Measurements from ENCODE around the gene SMIM43. TPM values are rescaled to one million over a fixed set of nuclear protein-coding genes. Genes with fewer than 3 reads are reported as not detected.
A peak's percentile ranks its signal among the peaks of the same experiment; 100 is the strongest.

The SMIM43 gene
- total and polyA plus RNA-seq, 9 of the 15 experiments (the other 6 are each of a cell fraction or from before 2014, with no cell fraction given): not detected

- no peak for TF ChIP-seq ZNF740 (CRISPR knock-in tag; IDR thresholded peaks at IDR 0.05)
- TF ChIP-seq ZNF740 (tag; IDR thresholded peaks at IDR 0.05): no peak
- TF ChIP-seq NCOA1 (IDR thresholded peaks at IDR 0.05; ENCODE audit: low read depth): peak; percentile 68; the same call in 1 of the 2 replicates
- TF ChIP-seq THAP12 (CRISPR knock-in tag; IDR thresholded peaks at IDR 0.05): no peak
- peak; percentile 59; the same call in 1 of the 2 replicates for TF ChIP-seq CREB1 (IDR thresholded peaks at IDR 0.05)
- TF ChIP-seq CREB1 (CRISPR knock-in tag; IDR thresholded peaks at IDR 0.05): no peak
- TF ChIP-seq ZNF766 (CRISPR knock-in tag; conservative IDR thresholded peaks at IDR 0.05): peak; percentile 56; the same call in 1 of the 2 replicates
- peak; percentile 88 for TF ChIP-seq ZFP36 (IDR thresholded peaks at IDR 0.05; ENCODE audit: low read depth, low read length, partially characterized antibody)
- TF ChIP-seq HSF4 (CRISPR knock-in tag; IDR thresholded peaks at IDR 0.05; ENCODE audit: borderline replicate concordance): no peak
- TF ChIP-seq PCBP2 (IDR thresholded peaks at IDR 0.05; ENCODE audit: low read depth, low read length, poor library complexity, severe bottlenecking): no peak
- peak; percentile 87; the same call in 1 of the 2 replicates for TF ChIP-seq RNF2 (IDR thresholded peaks at IDR 0.05)
- peak; percentile 83 to 90 for TF ChIP-seq FOXA3 (CRISPR knock-in tag; conservative IDR thresholded peaks at IDR 0.05 in 1 of 2, IDR thresholded peaks at IDR 0.05 in 1 of 2)
- TF ChIP-seq ELK3 (CRISPR knock-in tag; IDR thresholded peaks at IDR 0.05): peak; percentile 6; the same call in 1 of the 2 replicates
- no peak for TF ChIP-seq HEY1 (CRISPR knock-in tag; IDR thresholded peaks at IDR 0.05; ENCODE audit: borderline replicate concordance)
- TF ChIP-seq NEUROD1 (IDR thresholded peaks at IDR 0.05; ENCODE audit: borderline replicate concordance, low read depth, low read length, partially characterized antibody): peak; percentile 29
- no peak for TF ChIP-seq NR4A1 (CRISPR knock-in tag; IDR thresholded peaks at IDR 0.05)
- TF ChIP-seq NR4A1 (tag; IDR thresholded peaks at IDR 0.05): no peak
- TF ChIP-seq SIN3A (IDR thresholded peaks at IDR 0.05; ENCODE audit: borderline replicate concordance in 2 of 2, control insufficient read depth in 1 of 2, low read depth in 2 of 2, low read length in 2 of 2): no peak
- no peak for TF ChIP-seq ESRRB (CRISPR knock-in tag; IDR thresholded peaks at IDR 0.05; ENCODE audit: borderline replicate concordance)
- TF ChIP-seq GABPA (tag; conservative IDR thresholded peaks at IDR 0.05; ENCODE audit: low read depth): no peak
- TF ChIP-seq ZBED1 (IDR thresholded peaks at IDR 0.05): peak; percentile 78; the same call in 1 of the 2 replicates
- no peak for TF ChIP-seq SMAD2 (IDR thresholded peaks at IDR 0.05; ENCODE audit: low read depth, low read length)
- TF ChIP-seq XRCC5 (IDR thresholded peaks at IDR 0.05; ENCODE audit: low read depth, low read length): no peak
- no peak for TF ChIP-seq KAT8 (IDR thresholded peaks at IDR 0.05; ENCODE audit: low read depth)
- no peak for TF ChIP-seq THAP7 (CRISPR knock-in tag; IDR thresholded peaks at IDR 0.05)
These were observed 29.7 kb upstream of the SMIM43 start (continued) for GRCh38 chr4:121794505-121795188.
